Measurements from ENCODE around the gene XYLB. TPM values are rescaled to one million over a fixed set of nuclear protein-coding genes. Genes with fewer than 3 reads are reported as not detected.
"Not testable (repeated sequence)": the region's sequence is repeated elsewhere in the genome, so short reads cannot be mapped to it uniquely, and the experiment has no call there.

XYLB gene
- total RNA-seq, 1 experiment from 2014 or later, result 3.3 TPM

DNA sequence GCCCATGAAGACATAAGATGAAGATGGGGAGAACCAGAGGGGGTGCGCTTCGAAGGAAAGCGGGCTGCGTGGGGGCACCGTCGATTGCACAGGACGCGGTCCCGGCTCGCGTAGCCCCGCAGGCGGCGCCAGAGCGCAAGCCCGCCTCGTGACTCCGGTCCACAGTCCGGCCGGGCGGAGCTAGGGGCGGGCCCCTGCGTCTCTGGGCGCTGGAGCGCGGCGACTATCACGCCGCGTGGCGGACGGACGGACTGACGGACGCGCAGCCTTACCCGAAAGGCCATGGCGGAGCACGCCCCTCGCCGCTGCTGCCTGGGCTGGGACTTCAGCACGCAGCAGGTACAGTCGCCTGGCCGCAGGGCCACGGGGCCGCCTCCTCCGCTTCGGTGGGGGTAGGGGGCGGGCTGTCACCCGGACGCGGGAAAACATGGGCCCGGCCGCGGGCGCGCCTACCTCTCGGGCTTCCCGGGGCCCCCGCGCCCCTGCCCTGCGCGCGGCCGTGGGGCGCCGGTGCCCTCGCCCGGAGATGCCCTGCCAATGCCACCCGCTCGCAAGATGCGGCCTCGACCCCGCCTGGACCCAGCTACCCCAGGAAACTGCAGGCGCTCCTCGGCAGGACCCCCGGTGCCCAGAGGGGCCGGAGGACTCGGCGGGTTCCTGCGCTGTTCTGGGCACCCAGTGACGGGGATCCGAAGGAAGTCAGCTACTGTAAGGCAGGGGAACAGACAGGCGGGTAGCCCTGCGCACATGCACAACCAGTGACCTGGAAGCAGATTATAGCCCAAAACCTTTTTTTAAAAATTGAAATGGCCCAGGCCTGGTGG is at the start of gene XYLB (continued):
- TF ChIP-seq, protein P1, sequence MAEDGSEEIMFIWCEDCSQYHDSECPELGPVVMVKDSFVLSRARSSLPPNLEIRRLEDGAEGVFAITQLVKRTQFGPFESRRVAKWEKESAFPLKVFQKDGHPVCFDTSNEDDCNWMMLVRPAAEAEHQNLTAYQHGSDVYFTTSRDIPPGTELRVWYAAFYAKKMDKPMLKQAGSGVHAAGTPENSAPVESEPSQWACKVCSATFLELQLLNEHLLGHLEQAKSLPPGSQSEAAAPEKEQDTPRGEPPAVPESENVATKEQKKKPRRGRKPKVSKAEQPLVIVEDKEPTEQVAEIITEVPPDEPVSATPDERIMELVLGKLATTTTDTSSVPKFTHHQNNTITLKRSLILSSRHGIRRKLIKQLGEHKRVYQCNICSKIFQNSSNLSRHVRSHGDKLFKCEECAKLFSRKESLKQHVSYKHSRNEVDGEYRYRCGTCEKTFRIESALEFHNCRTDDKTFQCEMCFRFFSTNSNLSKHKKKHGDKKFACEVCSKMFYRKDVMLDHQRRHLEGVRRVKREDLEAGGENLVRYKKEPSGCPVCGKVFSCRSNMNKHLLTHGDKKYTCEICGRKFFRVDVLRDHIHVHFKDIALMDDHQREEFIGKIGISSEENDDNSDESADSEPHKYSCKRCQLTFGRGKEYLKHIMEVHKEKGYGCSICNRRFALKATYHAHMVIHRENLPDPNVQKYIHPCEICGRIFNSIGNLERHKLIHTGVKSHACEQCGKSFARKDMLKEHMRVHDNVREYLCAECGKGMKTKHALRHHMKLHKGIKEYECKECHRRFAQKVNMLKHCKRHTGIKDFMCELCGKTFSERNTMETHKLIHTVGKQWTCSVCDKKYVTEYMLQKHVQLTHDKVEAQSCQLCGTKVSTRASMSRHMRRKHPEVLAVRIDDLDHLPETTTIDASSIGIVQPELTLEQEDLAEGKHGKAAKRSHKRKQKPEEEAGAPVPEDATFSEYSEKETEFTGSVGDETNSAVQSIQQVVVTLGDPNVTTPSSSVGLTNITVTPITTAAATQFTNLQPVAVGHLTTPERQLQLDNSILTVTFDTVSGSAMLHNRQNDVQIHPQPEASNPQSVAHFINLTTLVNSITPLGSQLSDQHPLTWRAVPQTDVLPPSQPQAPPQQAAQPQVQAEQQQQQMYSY (CRISPR knock-in tag; IDR thresholded peaks at IDR 0.05), result peak; percentile 42; the same call in 1 of the 2 replicates
- no peak for TF ChIP-seq KAT7 (CRISPR knock-in tag; IDR thresholded peaks at IDR 0.05; ENCODE audit: borderline replicate concordance)

DNA sequence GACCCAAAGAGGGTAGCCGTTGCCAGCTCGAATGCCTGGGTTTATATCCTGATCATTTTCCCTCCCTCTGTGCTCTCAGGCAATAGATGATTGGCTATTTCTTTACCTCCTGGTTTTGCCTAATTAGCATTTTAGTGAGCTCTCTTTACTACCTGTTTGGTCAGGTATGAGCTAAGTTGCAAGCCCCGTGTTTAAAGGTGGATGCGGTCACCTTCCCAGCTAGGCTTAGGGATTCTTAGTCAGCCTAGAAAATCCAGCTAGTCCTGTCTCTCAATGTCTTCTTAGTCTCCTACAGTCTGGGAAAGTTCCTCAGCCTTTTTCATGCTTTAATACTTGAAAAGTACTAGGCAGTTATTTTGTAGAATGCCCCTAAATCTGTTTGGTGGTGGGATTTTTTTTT is 49.5 kb upstream of the XYLB start:
- POLR2A ChIA-PET; H3K27me3 Mint-ChIP-seq (ENCODE audit: low read depth); H3K36me3 Mint-ChIP-seq; H3K4me1 Mint-ChIP-seq; ATAC-seq; H3K9me3 Mint-ChIP-seq; DNase-seq (ENCODE audit: low spot score); H3K27ac Mint-ChIP-seq; H3K4me3 Mint-ChIP-seq: not testable (repeated sequence)
- CTCF ChIA-PET, result interaction anchor here (1.9 kb wide), 1 partner anchor 225 kb away, joined by 6 read pairs; no protein-coding TSS in a partner anchor

DNA sequence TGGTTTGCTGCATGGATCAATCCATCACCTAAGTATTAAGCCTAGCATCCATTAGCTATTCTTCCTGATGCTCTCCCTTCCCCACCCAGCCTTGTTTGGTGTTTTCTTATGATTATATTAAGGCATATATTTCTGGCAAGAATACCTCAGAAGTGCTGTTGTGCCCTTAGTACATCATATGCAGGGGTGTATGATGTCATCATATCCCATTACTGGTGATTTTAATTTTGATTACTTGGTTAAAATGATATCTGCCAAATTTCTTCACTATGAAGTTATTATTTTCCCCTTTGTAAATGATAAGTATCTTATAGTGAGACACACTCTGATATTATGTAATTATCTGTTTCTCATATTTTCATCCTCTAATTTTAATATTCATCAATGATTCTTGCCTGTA is 49.0 kb upstream of the XYLB start:
- no peaks in the 10 kb centered on the region; the same call in 1 of the 2 replicates for H3K27me3 Mint-ChIP-seq (ENCODE audit: low read depth)
- ChIA-PET POLR2A (no interaction called here), CTCF (interaction anchor here (0.6 to 2.1 kb wide), 20 partner anchors 8 to 663 kb away, joined by 3 to 12 read pairs (median 4); partner anchors contain the start of genes EXOG, SLC22A14 and XYLB)

More for the DNA sequence above, 49.0 kb upstream of the XYLB start:
- Mint-ChIP-seq H3K4me3 (no peak overlapping the region), H3K4me1 (no peaks in the 10 kb centered on the region), H3K9me3 (no peaks in the 10 kb centered on the region), H3K27ac (no peak overlapping the region), H3K36me3 (no peaks in the 10 kb centered on the region)
- DNase-seq (ENCODE audit: low spot score), result no peak
- TF ChIP-seq, protein P2, sequence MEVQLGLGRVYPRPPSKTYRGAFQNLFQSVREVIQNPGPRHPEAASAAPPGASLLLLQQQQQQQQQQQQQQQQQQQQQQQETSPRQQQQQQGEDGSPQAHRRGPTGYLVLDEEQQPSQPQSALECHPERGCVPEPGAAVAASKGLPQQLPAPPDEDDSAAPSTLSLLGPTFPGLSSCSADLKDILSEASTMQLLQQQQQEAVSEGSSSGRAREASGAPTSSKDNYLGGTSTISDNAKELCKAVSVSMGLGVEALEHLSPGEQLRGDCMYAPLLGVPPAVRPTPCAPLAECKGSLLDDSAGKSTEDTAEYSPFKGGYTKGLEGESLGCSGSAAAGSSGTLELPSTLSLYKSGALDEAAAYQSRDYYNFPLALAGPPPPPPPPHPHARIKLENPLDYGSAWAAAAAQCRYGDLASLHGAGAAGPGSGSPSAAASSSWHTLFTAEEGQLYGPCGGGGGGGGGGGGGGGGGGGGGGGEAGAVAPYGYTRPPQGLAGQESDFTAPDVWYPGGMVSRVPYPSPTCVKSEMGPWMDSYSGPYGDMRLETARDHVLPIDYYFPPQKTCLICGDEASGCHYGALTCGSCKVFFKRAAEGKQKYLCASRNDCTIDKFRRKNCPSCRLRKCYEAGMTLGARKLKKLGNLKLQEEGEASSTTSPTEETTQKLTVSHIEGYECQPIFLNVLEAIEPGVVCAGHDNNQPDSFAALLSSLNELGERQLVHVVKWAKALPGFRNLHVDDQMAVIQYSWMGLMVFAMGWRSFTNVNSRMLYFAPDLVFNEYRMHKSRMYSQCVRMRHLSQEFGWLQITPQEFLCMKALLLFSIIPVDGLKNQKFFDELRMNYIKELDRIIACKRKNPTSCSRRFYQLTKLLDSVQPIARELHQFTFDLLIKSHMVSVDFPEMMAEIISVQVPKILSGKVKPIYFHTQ (CRISPR knock-in tag; IDR thresholded peaks at IDR 0.05), result no peak
- TF ChIP-seq RORB (CRISPR knock-in tag; IDR thresholded peaks at IDR 0.05), result no peak
- no peak for TF ChIP-seq JUN (CRISPR knock-in tag; IDR thresholded peaks at IDR 0.05)
- no peak for TF ChIP-seq SOX15 (CRISPR knock-in tag; IDR thresholded peaks at IDR 0.05)
- TF ChIP-seq, protein P3, sequence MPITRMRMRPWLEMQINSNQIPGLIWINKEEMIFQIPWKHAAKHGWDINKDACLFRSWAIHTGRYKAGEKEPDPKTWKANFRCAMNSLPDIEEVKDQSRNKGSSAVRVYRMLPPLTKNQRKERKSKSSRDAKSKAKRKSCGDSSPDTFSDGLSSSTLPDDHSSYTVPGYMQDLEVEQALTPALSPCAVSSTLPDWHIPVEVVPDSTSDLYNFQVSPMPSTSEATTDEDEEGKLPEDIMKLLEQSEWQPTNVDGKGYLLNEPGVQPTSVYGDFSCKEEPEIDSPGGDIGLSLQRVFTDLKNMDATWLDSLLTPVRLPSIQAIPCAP (CRISPR knock-in tag; IDR thresholded peaks at IDR 0.05), result no peak
- TF ChIP-seq FOXJ3 (CRISPR knock-in tag; IDR thresholded peaks at IDR 0.05; ENCODE audit: borderline replicate concordance), result no peak
- no peak for TF ChIP-seq RELA (CRISPR knock-in tag; IDR thresholded peaks at IDR 0.05; ENCODE audit: borderline replicate concordance)
- TF ChIP-seq, protein P4, sequence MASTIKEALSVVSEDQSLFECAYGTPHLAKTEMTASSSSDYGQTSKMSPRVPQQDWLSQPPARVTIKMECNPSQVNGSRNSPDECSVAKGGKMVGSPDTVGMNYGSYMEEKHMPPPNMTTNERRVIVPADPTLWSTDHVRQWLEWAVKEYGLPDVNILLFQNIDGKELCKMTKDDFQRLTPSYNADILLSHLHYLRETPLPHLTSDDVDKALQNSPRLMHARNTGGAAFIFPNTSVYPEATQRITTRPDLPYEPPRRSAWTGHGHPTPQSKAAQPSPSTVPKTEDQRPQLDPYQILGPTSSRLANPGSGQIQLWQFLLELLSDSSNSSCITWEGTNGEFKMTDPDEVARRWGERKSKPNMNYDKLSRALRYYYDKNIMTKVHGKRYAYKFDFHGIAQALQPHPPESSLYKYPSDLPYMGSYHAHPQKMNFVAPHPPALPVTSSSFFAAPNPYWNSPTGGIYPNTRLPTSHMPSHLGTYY (CRISPR knock-in tag; IDR thresholded peaks at IDR 0.05), result no peak
- TF ChIP-seq, protein P5, sequence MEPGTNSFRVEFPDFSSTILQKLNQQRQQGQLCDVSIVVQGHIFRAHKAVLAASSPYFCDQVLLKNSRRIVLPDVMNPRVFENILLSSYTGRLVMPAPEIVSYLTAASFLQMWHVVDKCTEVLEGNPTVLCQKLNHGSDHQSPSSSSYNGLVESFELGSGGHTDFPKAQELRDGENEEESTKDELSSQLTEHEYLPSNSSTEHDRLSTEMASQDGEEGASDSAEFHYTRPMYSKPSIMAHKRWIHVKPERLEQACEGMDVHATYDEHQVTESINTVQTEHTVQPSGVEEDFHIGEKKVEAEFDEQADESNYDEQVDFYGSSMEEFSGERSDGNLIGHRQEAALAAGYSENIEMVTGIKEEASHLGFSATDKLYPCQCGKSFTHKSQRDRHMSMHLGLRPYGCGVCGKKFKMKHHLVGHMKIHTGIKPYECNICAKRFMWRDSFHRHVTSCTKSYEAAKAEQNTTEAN (CRISPR knock-in tag; IDR thresholded peaks at IDR 0.05), result no peak
- TF ChIP-seq NR1H2 (CRISPR knock-in tag; IDR thresholded peaks at IDR 0.05), result no peak
- no peak for ATAC-seq
